ENCODE data around the gene KIAA0825.

The KIAA0825 gene

GRCh38 chr5:94499806-94500205, 118.6 kb downstream of the KIAA0825 start:
- no peak for DNase-seq

DNA sequence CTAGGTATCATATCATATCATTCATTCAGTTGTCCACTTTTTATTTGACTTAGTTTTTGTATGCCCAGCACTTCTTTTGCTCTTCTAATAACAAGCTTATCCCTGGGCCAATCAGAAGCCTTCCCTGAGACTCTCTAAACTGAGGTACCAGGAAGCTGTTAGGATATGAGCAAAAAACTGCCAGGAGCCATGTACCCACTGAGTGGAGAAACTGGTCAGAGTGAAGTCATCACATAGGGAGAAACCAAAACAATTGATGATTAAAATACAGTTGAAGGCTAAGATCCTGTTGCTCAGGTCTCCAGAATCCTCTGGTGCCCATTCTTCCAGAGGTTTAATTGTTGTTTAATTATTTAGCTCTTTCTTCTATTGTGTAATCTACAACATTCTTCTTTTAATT, 120.2 kb downstream of the KIAA0825 start:
- DNase-seq, result no peak

DNA sequence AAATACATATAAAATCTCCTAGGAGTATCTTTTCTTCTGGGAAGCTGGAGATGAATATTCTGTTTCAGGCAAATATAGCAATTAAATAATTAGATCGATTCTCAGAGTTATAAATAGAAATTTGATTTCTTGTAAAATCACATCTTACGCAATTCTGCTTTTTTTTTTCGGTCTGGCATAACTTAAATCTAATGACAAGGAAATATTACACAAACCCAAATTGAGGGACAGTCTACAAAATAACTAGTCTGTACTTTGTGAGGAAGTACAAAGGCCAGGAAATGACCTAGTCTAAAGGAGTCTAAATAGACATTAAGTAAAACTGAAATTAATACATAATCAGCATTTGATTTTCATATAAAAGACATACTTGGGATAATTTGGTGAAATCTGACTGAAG, 133.3 kb downstream of the KIAA0825 start:
- DNase-seq, result no peak

- no peak for DNase-seq
Measured at GRCh38 chr5:94481059-94481458, 137.3 kb downstream of the KIAA0825 start.

GRCh38 chr5:94480486-94480885, 137.9 kb downstream of the KIAA0825 start:
- DNase-seq, result no peak

DNA sequence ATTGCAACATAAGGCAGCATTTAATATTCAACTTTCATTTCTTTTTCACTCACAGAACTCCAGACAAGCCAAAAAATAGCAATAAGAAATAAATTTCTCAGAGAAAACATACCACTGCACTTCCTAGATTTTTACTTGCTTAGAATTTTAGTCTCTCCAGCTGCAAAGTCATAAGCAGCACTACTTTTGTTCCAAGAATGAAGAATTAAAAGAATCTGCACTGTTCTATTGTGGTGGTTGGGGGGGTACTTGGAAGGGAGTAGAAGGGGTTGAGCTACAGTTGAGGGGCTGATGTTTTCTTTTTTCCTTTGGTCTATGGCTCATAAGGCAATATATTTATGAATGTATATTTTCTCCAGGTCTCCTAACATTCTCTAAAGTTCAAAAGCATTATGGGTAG, 144.5 kb downstream of the KIAA0825 start:
- no peak for DNase-seq

DNA sequence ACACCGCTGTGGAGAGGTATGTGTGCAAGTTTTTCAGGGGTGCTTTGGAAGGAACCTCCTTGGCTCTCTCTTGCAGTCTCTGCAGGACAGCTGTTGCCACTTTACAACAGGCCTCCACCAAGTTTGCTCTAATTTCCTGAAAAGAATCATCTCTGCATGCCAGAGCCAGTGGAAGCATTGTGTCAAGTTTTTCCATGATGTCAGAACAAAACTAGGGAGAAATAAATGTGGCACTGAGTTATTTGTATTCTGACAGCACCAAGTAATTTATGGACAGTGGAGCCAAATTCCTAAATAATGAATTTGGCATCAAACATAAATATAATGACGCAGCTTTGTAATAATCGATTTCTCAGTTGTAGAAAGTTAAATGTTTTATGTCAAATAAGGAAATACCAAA, 146.9 kb downstream of the KIAA0825 start:
- no peak for DNase-seq

- no peak for DNase-seq
Measured at GRCh38 chr5:94470802-94471201, 147.6 kb downstream of the KIAA0825 start.

DNA sequence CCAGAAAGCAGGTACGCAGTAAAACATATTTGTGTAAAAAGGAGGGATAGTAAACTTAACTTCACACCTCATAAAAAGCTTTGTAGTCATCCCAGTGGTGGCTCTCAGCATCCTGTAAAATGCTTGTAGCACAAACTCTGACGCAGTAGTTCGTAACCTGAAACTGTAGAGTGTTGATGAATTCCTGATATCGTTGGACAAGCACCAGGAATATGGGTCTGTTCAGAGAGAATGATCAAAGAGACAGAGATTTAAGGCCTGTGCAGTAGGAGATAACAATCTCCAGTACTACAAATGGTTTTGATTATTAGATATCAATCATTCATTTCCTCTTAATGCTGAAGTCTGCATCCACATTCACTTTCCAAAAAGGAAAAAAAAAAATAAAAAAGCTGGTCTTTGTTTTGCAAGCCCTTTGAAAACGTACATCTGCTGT, 148.5 kb downstream of the KIAA0825 start:
- DNase-seq, result no peak

GRCh38 chr5:94467954-94468930, 150.2 kb downstream of the KIAA0825 start:
- no peak for DNase-seq

DNA sequence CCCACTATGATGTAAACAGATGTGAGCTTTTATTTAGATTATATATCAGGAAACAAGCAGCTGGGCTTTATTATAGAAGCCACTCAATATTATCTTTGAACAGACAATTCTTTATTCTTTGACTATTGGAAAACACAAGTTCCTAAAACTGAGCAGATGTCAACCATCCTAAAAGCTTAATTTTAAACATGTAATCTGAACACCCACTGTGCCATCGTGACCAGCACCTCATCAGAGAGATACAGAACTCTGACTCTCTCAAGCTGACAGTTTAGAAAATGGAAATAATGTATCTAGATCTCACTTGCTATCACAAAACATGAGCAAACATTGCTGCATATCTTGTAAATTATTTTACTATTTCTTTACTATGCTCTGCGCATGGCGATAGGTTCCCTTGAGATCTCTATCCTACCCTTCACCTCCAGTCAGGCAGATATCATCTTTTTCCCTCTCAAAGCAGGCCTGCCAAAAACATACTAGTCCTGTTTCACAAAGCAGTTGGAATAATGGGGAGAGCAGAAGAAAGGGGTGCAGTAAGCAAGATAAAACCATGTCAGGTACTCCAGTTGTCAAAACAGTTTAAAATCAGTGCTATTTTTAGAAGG, 151.0 kb downstream of the KIAA0825 start:
- no peak for DNase-seq

GRCh38 chr5:94463739-94464138, 154.7 kb downstream of the KIAA0825 start:
- no peak for DNase-seq

DNA sequence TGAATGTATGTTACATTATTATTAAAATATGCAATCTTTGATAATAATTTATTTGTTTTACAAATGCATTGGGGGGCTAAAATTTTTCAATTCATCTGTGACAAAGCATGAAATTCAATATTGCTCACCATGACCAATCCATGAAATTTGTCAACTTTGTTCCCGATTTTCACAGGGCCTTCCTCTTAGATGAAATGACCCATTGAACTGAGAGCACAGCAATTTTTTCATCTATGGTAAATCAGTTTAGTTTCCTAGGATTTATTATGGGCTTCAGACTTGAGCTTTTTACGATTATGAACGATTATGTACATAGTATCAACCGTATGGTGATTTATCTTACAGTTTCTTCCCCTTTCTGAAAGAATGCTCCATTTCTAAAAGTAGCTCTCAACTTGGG, 157.3 kb downstream of the KIAA0825 start:
- no peak for DNase-seq

- DNase-seq, result no peak
Measured at GRCh38 chr5:94459915-94460314, 158.5 kb downstream of the KIAA0825 start.

DNA sequence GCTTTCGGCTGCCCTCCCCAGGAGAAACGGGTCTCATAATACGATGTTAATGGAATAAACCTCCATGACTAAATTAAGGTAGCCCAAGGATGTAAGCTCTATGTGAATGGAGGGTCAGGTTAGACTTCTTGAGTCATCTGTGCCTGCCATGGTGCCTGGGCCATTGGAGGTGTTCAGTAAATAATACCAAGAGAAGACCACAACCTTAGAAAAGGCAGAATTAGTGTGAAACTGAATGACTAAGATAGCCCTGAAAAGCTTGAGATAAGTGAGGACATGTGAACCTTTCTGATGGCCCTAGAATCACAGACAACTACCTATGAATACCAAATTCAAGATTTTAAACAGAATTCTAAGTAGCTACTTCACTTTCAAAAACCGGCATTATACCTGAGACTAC, 160.6 kb downstream of the KIAA0825 start:
- no peak for DNase-seq

GRCh38 chr5:94445726-94446125, 172.7 kb downstream of the KIAA0825 start:
- no peak for DNase-seq

GRCh38 chr5:94442991-94443390, 175.4 kb downstream of the KIAA0825 start:
- no peak for DNase-seq

DNA sequence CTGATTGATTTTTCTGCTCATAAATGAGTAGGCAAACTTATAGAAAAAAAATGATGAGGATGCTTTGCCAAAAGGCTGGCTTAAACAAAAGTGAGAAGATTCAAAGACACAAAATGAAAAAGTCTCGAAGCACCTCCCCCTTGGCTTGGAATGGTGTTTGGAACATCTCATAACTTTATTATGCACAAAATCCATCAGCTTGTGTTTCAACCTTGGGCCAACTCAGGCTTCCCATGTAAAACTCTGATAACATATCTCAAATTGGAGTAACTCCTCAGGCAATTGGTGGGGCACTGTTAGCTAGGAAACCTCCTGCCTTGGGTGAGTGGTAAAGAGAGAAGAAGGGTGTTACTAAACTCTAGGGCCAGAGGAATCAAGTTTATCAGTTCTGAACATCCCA, 176.3 kb downstream of the KIAA0825 start:
- DNase-seq, result no peak

GRCh38 chr5:94440015-94440414, 178.4 kb downstream of the KIAA0825 start:
- no peak for DNase-seq

- no peak for DNase-seq
Measured at GRCh38 chr5:94433397-94434163, 184.8 kb downstream of the KIAA0825 start.

DNA sequence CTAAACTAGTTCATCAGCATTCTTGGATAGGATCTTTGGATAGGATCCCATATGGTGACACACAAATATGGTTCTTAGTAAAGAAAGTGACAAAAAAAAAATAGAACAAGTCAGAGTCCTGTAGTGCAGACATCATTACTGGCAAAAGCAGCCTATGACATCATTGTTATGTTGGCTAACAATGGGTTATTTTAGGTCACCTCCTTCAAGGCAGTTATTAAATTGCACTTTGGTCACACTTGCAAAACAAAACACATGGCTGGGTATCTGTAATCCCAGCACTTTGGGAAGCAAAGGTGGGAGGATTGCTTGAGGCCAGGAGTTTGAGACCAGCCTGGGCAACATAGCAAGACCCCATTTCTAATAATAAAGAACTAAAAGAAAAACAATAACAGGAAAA, 185.9 kb downstream of the KIAA0825 start:
- no peak for DNase-seq

- no peak for DNase-seq
Measured at GRCh38 chr5:94431696-94432095, 186.7 kb downstream of the KIAA0825 start.

DNA sequence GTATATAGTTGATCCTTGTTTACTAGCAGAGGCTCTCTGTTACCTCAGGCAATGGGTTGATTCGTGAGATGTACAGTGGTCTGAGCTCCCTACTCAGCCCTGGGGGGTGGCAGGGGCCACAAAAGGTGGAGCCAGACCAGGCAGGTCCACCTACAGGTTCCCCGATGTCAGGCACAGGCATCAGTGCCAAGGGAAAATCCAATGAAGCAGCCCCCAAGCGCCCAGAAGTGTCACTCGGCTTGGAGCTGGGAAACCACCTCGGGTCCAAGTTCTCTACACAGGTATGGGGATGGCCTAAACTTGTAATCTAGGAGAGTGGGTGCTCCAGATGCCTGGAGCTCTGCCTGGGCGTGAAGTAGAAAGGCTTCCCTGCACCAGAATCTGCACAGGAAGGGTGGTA, 188.8 kb downstream of the KIAA0825 start:
- DNase-seq, result no peak

DNA sequence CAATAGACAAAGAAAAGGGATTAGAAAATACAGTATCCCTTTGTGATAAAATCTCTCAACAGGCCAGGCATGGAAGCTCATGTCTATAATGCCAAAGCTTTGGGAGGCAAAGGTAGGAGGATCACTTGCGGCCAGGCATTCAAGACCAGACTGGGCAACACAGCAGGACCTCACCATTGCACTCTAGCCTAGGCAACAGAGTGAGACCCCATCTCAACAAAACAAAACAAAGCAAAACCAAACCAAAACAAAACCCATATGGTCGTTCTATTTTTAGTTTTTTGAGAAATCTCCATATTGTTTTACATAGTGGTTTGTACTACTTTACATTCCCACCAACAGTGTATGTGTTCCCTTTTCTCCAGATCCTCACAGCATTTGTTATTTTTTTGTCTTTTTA, 193.0 kb downstream of the KIAA0825 start:
- no peak for DNase-seq

All from activated CD4-positive, alpha-beta T cell treated with anti-CD3 and anti-CD28 coated beads, Interleukin-2, amount 50 U/mL, for 16 hours (primary cell).